RKO (cell line): ENCODE data around the gene PRDM7.
"Not testable (repeated sequence)": the region's sequence is repeated elsewhere in the genome, so short reads cannot be mapped to it uniquely, and the experiment has no call there.

Source experiments
- DNase-seq: peaks from one replicate; pipeline ENCODE4 v3.0.0-alpha.2; 2016; ENCODE audit warnings: low spot score

Gene PRDM7

DNA sequence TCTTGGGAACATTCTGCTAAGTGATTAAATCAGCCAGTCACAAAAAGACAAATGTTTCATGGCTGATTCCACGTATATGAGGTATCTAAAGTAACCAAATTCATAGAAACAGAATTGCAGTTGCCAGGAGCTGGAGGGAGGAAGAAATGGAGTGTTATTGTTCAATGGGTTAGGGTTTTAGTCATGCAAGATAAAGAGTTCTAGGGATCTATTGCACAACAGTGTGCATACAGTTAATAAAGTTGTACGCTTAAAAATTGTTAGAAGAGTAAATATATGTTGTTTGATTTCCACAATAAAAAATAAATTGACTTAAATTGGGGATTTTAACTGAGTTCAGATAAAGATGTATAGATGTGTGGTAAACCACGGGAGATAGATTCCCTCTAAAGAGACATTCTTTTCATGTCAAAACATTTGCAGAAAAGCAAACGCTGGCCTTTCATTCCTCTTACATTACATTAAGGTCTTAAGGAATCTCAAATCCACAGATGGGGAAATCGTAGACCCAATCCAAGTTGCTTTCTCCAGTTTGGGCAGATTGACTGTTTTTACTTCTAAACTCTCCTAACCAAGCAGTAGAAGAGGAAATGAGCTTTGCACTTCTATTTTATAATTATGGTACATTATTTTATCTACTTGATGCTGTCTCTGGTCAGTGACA, 4.6 kb downstream of the PRDM7 start:
- no peak for DNase-seq

GRCh38 chr16:90070440-90070839, 6.7 kb downstream of the PRDM7 start:
- DNase-seq: no peak

- DNase-seq: no peak
These were observed 15.7 kb downstream of the PRDM7 start for GRCh38 chr16:90061437-90061836.

- DNase-seq: peak; percentile 35
These were observed 19.4 kb downstream of the PRDM7 start for GRCh38 chr16:90057738-90058173.

GRCh38 chr16:90056521-90056920, 20.6 kb downstream of the PRDM7 start:
- not testable (repeated sequence) for DNase-seq

DNA sequence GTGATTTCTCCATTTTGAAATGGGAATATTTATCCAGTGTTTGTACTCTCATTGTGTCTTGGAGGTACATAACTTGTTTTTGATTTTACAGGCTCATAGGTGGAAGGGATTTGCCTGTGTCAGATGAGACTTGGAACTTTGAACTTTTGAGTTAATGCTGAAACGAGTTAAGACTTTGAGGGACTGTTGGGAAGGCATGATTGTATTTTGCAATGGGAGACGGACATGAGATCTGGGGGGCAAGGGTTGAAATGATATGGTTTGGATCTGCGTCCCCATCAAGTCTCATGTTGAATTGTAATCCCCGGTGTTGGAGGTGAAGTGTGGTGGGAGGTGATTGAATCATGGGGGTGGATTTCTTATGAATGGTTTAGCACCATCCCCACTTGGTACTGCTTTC, 21.8 kb downstream of the PRDM7 start:
- no peak for DNase-seq

GRCh38 chr16:90054554-90054953, 22.6 kb downstream of the PRDM7 start:
- DNase-seq: no peak

GRCh38 chr16:90053902-90054500, 23.1 kb downstream of the PRDM7 start:
- no peak for DNase-seq

GRCh38 chr16:90050969-90051368, 26.2 kb downstream of the PRDM7 start:
- no peak for DNase-seq

- DNase-seq: no peak
These were observed 28.3 kb downstream of the PRDM7 start for GRCh38 chr16:90048737-90049330.

DNA sequence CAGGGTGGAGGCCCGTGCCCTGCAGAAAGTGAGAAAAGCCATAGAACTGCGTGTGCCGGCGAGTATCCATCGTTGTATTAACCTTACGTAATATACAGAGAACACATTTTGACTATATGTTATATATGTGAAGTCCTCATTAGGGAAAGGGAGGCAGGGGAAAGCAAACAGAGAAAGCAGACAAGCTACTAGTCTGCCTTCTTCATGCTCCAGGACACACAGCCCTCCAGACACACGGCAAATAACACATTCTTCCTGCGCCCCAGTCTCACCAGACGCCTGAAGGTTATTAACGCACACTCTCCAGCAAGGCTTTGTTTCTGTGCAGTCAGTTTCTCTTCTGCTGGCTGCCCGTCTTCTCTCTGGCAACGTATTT, 28.8 kb downstream of the PRDM7 start:
- DNase-seq: no peak

GRCh38 chr16:90047714-90048346, 29.3 kb downstream of the PRDM7 start:
- no peak for DNase-seq

- DNase-seq: no peak
These were observed 30.0 kb downstream of the PRDM7 start for GRCh38 chr16:90046971-90047713.

DNA sequence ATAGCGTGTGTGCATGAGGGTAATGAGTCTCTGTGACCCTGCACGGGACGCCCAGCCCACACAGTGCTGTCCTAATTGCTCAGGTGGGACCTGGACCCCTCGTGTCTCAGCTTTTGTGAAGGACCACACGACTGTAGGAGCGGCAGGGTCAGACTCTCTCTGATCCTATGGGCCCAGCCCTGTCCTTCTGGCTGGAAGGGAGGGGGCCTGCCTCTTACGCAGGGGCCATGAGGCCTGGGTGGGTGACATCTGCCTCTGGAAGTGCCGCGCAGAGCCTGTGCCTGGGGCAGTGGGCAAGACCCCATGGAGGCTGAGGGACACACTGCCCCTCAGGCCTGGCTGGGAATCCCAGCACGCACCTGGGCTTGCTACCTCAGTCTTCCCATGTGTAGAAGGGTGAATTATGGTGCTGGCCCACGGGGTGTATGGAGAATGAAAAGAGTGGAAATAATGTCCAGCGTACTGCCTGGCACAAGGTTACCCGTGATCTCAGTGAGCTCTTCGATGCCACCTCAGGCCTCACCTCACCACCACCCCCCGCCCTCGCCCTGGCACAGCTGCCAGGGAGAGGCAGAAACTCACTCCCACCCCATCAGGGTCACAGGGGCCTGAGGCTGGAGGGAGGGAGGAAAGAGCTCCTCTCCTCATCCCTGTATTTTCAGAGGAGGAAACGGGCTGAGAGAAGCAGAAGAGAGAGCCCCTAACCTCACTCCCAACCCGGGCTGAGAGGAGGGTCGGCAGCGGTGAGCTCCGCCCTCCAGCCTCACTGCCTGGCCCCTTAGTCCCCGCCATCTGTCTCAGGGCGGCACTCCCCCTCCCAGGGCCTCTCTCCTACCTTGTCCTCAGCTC, 30.8 kb downstream of the PRDM7 start:
- DNase-seq: no peak

DNA sequence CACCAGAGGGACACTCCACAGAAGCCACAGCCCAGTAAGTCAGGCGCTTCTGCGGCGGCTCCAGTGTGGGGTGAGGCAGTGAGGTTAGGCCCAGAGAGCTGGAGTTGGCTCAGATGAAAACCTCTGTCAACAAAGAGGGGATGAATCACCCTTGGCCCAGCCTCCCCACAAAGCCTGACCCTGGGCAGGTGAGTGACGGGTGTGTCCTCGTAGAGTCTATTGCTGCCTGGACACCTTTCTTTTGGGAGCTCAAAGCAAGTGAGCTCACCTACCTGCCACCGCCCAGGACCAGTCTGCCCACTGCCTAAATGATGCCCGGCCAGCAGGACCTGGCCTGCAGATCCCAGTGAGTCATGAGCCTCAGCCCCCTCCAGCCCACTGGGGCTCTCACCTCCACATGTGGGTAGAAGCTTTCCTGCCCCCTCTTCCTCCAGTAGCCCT, 33.0 kb downstream of the PRDM7 start:
- no peak for DNase-seq

DNA sequence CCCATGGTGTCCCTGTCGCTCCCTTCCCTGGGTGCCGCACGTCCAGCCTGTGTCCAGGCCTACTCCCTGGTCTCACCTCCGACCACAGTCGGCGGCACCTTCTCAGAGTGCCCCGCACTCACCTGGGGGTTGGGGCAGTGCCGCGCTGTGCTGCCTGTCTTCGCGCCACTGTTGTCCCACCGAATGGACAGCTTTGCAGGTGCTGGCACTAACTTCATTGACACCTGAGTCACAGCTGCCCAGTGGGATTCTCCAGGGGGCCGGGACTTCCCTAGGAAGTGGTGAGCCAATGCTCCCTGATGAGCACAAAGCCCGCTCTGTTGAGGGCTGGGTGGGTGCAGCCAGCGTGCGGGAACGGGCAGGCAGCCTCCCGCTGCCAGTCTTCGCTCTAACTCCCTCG, 33.6 kb downstream of the PRDM7 start:
- DNase-seq: no peak

- no peak for DNase-seq
These were observed 34.1 kb downstream of the PRDM7 start for GRCh38 chr16:90042946-90043514.

DNA sequence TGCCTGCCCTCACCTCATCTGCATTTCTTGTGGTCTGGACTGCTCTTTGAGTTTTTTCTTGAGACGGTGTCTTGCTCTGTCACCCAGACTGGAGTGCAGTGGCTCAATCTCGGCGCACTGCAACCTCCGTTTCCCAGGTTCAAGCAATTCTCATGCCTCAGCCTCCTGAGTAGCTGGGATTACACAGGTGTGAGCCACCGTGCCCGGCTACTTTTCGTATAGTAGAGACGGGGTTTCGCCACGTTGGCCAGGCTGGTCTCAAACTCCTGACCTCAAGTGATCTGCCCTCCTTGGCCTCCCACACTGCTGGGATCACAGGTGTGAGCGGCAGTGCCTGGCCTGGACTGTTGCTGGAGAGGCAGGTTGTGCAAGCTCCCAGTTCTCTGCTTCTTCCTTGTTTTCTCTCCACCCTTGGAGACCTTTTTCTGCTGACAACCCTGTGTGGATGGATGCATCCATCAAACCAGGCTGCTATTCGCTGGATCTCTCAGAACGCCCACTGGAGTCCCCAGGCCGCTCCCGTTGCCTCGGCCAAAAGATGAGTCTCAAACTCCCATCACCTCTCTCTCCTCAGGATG, 35.1 kb downstream of the PRDM7 start:
- no peak for DNase-seq

GRCh38 chr16:90040152-90041023, 36.7 kb downstream of the PRDM7 start:
- no peak for DNase-seq

- DNase-seq: no peak
These were observed 39.9 kb downstream of the PRDM7 start for GRCh38 chr16:90037276-90037675.
